BLaER1 treated with 17β-estradiol and CSF1 and Interleukin-3, amounts not matched to agents 10 nM and 100 nM (cell line): ENCODE data around the gene EFCAB11.

Experiments
- H3K27ac ChIP-seq, 11 experiments: shearing (Covaris generic); formaldehyde crosslinking; 2 replicates each; pipeline ENCODE4 v1.8.1; 2022
- H3K27me3 ChIP-seq, 11 experiments: shearing (Covaris generic); formaldehyde crosslinking; 2 replicates each; pipeline ENCODE4 v1.8.1; 2022
- H3K36me3 ChIP-seq, 11 experiments: shearing (Covaris generic); formaldehyde crosslinking; 2 replicates each; pipeline ENCODE4 v1.8.1; 2022
- H3K4me1 ChIP-seq, 10 experiments: shearing (Covaris generic); formaldehyde crosslinking; 2 replicates each; pipeline ENCODE4 v1.8.1; 2022
- H3K4me2 ChIP-seq, 11 experiments: shearing (Covaris generic); formaldehyde crosslinking; 2 replicates each; pipeline ENCODE4 v1.8.1; 2022
- H3K4me3 ChIP-seq, 10 experiments: shearing (Covaris generic); formaldehyde crosslinking; 2 replicates each; pipeline ENCODE4 v1.8.1; 2022
- H3K9ac ChIP-seq, 11 experiments: shearing (Covaris generic); formaldehyde crosslinking; 2 replicates each; pipeline ENCODE4 v1.8.1; 2022
- H3K9me3 ChIP-seq, 11 experiments: shearing (Covaris generic); formaldehyde crosslinking; replicated peaks in 1 of 11; 2 replicates each; pipeline ENCODE4 v1.8.1; 2022
- H4K20me1 ChIP-seq, 11 experiments: shearing (Covaris generic); formaldehyde crosslinking; 2 replicates each; pipeline ENCODE4 v1.8.1; 2022
- Cebpa-rat ChIP-seq, 11 experiments: shearing (Covaris generic); IDR thresholded peaks; 2 replicates each; pipeline ENCODE4 v1.8.1; 2022

Gene EFCAB11

GRCh38 chr14:89810101-89810500 is 144.4 kb downstream of the EFCAB11 start:
- Histone ChIP-seq H3K27me3 (no peaks in the 10 kb centered on the region), H3K27ac (no peak overlapping the region), H3K9ac (no peak overlapping the region), H3K4me3 (no peak overlapping the region), H4K20me1 (no peaks in the 10 kb centered on the region), H3K36me3 (no peaks in the 10 kb centered on the region), H3K9me3 (no peaks in the 10 kb centered on the region), H3K4me2 (no peak overlapping the region), H3K4me1 (no peaks in the 10 kb centered on the region)
- TF ChIP-seq Cebpa-rat (IDR thresholded peaks at IDR 0.05), result no peak

GRCh38 chr14:89807892-89808291 is 146.6 kb downstream of the EFCAB11 start:
- Histone ChIP-seq H3K9me3 (no peaks in the 10 kb centered on the region), H3K4me3 (no peak overlapping the region), H3K4me2 (no peak overlapping the region), H4K20me1 (no peaks in the 10 kb centered on the region), H3K27me3 (no peaks in the 10 kb centered on the region), H3K27ac (no peak overlapping the region), H3K9ac (no peak overlapping the region), H3K4me1 (no peaks in the 10 kb centered on the region), H3K36me3 (no peaks in the 10 kb centered on the region)
- TF ChIP-seq Cebpa-rat (IDR thresholded peaks at IDR 0.05), result no peak

GRCh38 chr14:89807151-89807550 is 147.4 kb downstream of the EFCAB11 start:
- H3K27ac ChIP-seq, result no peak overlapping the region
- H3K9ac ChIP-seq, result no peak overlapping the region
- no peak for TF ChIP-seq Cebpa-rat (IDR thresholded peaks at IDR 0.05)
- no peaks in the 10 kb centered on the region for H4K20me1 ChIP-seq
- no peaks in the 10 kb centered on the region for H3K4me1 ChIP-seq
- no peaks in the 10 kb centered on the region for H3K9me3 ChIP-seq
- no peaks in the 10 kb centered on the region for H3K36me3 ChIP-seq
- H3K4me2 ChIP-seq, result no peak overlapping the region
- H3K4me3 ChIP-seq, result no peak overlapping the region
- no peaks in the 10 kb centered on the region for H3K27me3 ChIP-seq

DNA sequence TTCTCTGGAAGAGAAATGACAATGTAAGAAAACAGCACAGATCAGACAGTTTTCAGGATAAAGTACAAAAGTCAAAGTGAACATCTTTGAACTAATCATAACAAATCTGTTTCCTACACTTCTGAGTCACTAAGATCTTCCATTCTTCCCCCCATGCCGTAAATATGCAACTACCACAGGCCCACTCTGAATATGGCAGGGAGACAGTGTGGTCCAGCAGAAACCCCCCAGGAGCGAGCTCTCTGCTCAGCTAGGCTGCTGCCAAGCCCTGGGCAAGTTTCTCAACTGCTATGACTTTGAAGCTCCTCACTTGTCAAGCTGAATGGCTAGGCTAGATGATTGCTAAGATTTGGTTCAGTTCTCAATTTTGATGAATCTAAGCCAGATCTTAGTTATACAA is 148.1 kb downstream of the EFCAB11 start:
- Histone ChIP-seq H3K9me3 (no peaks in the 10 kb centered on the region), H3K4me3 (no peak overlapping the region), H3K4me1 (no peaks in the 10 kb centered on the region), H3K36me3 (no peaks in the 10 kb centered on the region), H4K20me1 (no peaks in the 10 kb centered on the region), H3K27ac (no peak overlapping the region), H3K27me3 (no peaks in the 10 kb centered on the region), H3K9ac (no peak overlapping the region), H3K4me2 (no peak overlapping the region)
- no peak for TF ChIP-seq Cebpa-rat (IDR thresholded peaks at IDR 0.05)

GRCh38 chr14:89805501-89805900 is 149.0 kb downstream of the EFCAB11 start:
- H3K27me3 ChIP-seq, result no peaks in the 10 kb centered on the region
- H3K4me1 ChIP-seq, result no peaks in the 10 kb centered on the region
- TF ChIP-seq Cebpa-rat (IDR thresholded peaks at IDR 0.05), result no peak
- no peak overlapping the region for H3K27ac ChIP-seq
- no peaks in the 10 kb centered on the region for H3K36me3 ChIP-seq
- no peak overlapping the region for H3K4me2 ChIP-seq
- H3K9me3 ChIP-seq, result no peaks in the 10 kb centered on the region
- no peak overlapping the region for H3K4me3 ChIP-seq
- H4K20me1 ChIP-seq, result no peaks in the 10 kb centered on the region
- no peak overlapping the region for H3K9ac ChIP-seq

GRCh38 chr14:89803542-89803941 is 151.0 kb downstream of the EFCAB11 start:
- no peaks in the 10 kb centered on the region for H3K36me3 ChIP-seq
- no peak overlapping the region for H3K27ac ChIP-seq
- H3K4me2 ChIP-seq, result no peak overlapping the region

GRCh38 chr14:89801136-89801535 is 153.4 kb downstream of the EFCAB11 start:
- Histone ChIP-seq H3K9me3 (no peaks in the 10 kb centered on the region), H3K4me1 (peaks cover 0 to 8% (median 6%) of the 10 kb centered on the region in 10 experiments; a peak in 8 of 20 replicates), H3K36me3 (no peaks in the 10 kb centered on the region), H3K4me2 (no peak overlapping the region), H3K4me3 (no peak overlapping the region), H3K27me3 (no peaks in the 10 kb centered on the region), H3K9ac (no peak overlapping the region), H4K20me1 (no peaks in the 10 kb centered on the region), H3K27ac (no peak overlapping the region)
- no peak for TF ChIP-seq Cebpa-rat (IDR thresholded peaks at IDR 0.05)

More at GRCh38 chr14:89803542-89803941, 151.0 kb downstream of the EFCAB11 start:
- no peak for TF ChIP-seq Cebpa-rat (IDR thresholded peaks at IDR 0.05)
- H4K20me1 ChIP-seq, result no peaks in the 10 kb centered on the region
- no peak overlapping the region for H3K4me3 ChIP-seq
- H3K27me3 ChIP-seq, result no peaks in the 10 kb centered on the region
- no peak overlapping the region for H3K9ac ChIP-seq
- H3K4me1 ChIP-seq, result peaks cover 0 to 8% (median 6%) of the 10 kb centered on the region in 10 experiments; a peak in 8 of 20 replicates
- H3K9me3 ChIP-seq, result no peaks in the 10 kb centered on the region

DNA sequence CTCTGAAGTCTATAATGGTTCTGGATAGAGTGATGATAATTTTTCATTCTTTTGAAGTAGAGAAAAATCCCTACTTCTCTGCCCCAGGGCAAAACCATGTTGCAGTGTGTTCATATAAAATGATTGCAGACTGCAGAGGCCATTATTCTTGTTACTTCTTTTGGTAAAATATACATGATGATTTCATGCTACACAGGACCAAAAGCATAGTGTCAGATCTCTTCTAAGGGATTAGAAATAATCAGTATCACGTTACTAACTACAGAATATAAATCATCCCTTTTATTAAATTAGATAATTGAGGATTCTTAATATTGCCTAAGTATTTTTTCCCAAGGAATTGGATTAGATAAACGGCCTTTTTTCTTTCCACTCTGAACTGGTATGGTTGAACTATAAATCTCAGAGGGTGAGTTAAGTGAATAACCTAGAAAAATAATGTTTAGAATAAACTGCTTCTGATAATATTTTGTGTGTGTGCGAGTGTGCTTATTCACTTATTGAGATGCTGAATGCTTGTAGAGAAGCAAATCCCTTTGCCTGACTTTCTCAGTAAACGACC is 156.2 kb downstream of the EFCAB11 start:
- H3K27ac ChIP-seq, result no peak overlapping the region
- H3K4me2 ChIP-seq, result no peak overlapping the region
- H3K4me3 ChIP-seq, result no peak overlapping the region
- TF ChIP-seq Cebpa-rat (IDR thresholded peaks at IDR 0.05), result no peak
- H3K36me3 ChIP-seq, result no peaks in the 10 kb centered on the region
- peaks cover 0 to 8% (median 6%) of the 10 kb centered on the region in 10 experiments; a peak in 8 of 20 replicates for H3K4me1 ChIP-seq
- H3K9ac ChIP-seq, result no peak overlapping the region
- no peaks in the 10 kb centered on the region for H3K27me3 ChIP-seq
- H3K9me3 ChIP-seq, result peaks cover 0 to 7% (median 0%) of the 10 kb centered on the region in 11 experiments; a peak in 1 of 22 replicates
- no peaks in the 10 kb centered on the region for H4K20me1 ChIP-seq

DNA sequence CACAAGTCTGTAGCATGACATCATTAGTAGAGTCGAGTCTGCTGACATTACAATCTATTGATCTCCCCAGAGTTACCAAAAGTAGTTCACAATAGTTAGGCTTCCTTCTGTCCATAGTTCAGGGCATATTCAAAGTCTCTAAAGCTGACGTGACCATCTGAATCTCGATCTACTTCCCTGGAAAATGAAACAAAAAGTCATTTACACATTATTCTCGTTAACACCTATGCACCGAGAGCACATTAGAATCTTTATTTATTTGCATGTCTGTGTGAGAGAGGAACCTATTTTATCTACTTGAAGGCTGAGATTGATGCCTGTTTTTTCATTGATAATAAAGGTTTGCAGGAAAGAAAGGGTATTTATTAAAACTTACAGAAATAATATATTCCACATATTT is 157.4 kb downstream of the EFCAB11 start:
- H3K4me3 ChIP-seq, result no peak overlapping the region
- no peaks in the 10 kb centered on the region for H3K27me3 ChIP-seq
- H3K27ac ChIP-seq, result no peak overlapping the region
- H3K4me2 ChIP-seq, result no peak overlapping the region
- H3K9ac ChIP-seq, result no peak overlapping the region
- peaks cover 0 to 7% (median 0%) of the 10 kb centered on the region in 11 experiments; a peak in 1 of 22 replicates for H3K9me3 ChIP-seq
- no peak for TF ChIP-seq Cebpa-rat (IDR thresholded peaks at IDR 0.05)
- no peaks in the 10 kb centered on the region for H4K20me1 ChIP-seq
- peaks cover 0 to 8% (median 6%) of the 10 kb centered on the region in 10 experiments; a peak in 8 of 20 replicates for H3K4me1 ChIP-seq
- no peaks in the 10 kb centered on the region for H3K36me3 ChIP-seq

- no peak overlapping the region for H3K9ac ChIP-seq
- H3K4me3 ChIP-seq, result no peak overlapping the region
- peaks cover 0 to 1% (median under 1%) of the 10 kb centered on the region in 10 experiments; a peak in 2 of 20 replicates for H3K4me1 ChIP-seq
- H3K9me3 ChIP-seq, result peaks cover 0 to 7% (median 0%) of the 10 kb centered on the region in 11 experiments; a peak in 1 of 22 replicates
- H4K20me1 ChIP-seq, result no peaks in the 10 kb centered on the region
- TF ChIP-seq Cebpa-rat (IDR thresholded peaks at IDR 0.05), result no peak
- no peak overlapping the region for H3K27ac ChIP-seq
- H3K4me2 ChIP-seq, result no peak overlapping the region
- H3K27me3 ChIP-seq, result no peaks in the 10 kb centered on the region
- no peaks in the 10 kb centered on the region for H3K36me3 ChIP-seq
Observed at GRCh38 chr14:89794096-89794495, 160.4 kb downstream of the EFCAB11 start.
